AG04449 (cell line): ENCODE results near the gene PTPMT1.

Source experiments
- CTCF ChIA-PET: fragments of 350-600 bp; formaldehyde crosslinking; extraction: SDS; loops from one replicate; lab custom pipeline; 2021; ENCODE audit warnings: antibody characterized with exemption; lab: Yijun Ruan, JAX
- POLR2A ChIA-PET: fragments of 400-600, 350-600 bp; formaldehyde crosslinking; extraction: SDS; loops from one replicate; lab custom pipeline; 2020; ENCODE audit warnings: antibody characterized with exemption, inconsistent platforms; lab: Yijun Ruan, JAX
- DNase-seq: peaks from one replicate; pipeline ENCODE4 v3.0.0-alpha.2; 2010; ENCODE audit warnings: low read depth, low spot score
- H3K4me3 ChIP-seq: 2 replicates; pipeline ENCODE4 v1.5.1; 2011; ENCODE audit warnings: low read depth, mild to moderate bottlenecking, control low read depth, low read length
- TF ChIP-seq, protein P1 (sequence below): IDR thresholded peaks from one replicate; pipeline ENCODE4 v1.5.1; 2011; ENCODE audit warnings: mild to moderate bottlenecking, moderate library complexity, low read length, control low read depth, inconsistent platforms; ENCODE audit not compliant: insufficient read depth; ENCODE audit errors: missing control alignments

Gene PTPMT1

DNA sequence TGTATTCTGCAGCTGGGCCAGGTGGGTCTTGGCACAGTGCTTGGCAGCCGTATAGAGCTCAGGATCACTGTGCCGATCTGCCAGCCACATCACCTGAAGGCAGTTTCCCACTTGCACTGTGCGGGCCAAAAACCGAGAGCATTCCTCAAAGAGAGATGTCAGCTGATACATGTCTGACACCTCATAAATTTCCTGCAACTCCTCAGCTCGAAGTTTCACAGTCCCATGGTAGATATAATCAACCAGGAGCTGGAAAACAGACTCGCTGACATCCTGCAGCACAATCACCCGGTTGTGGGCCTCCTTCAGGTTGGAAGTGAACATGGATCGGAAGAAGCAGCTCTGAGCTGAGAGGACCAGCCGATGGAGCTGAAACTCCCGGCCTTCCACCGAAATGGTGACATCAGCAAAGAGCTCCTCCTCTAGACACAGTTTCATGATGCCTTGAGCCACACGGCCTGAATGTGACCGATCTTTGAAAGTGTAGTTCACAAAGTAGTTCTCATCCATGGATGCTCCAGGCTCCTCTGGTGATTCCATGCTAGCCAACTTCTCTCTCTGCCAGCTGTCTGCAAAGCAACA, 12.2 kb downstream of the PTPMT1 start:
- ChIA-PET CTCF (interaction anchor here (1.5 kb wide), 1 partner anchor 9 kb away, joined by 5 read pairs; no protein-coding TSS in a partner anchor), POLR2A (interaction anchor here (1.0 kb wide), 1 partner anchor 151 kb away, joined by 3 read pairs; the partner anchor contains the start of gene PSMC3)
- no peak for DNase-seq
- TF ChIP-seq, protein P1, sequence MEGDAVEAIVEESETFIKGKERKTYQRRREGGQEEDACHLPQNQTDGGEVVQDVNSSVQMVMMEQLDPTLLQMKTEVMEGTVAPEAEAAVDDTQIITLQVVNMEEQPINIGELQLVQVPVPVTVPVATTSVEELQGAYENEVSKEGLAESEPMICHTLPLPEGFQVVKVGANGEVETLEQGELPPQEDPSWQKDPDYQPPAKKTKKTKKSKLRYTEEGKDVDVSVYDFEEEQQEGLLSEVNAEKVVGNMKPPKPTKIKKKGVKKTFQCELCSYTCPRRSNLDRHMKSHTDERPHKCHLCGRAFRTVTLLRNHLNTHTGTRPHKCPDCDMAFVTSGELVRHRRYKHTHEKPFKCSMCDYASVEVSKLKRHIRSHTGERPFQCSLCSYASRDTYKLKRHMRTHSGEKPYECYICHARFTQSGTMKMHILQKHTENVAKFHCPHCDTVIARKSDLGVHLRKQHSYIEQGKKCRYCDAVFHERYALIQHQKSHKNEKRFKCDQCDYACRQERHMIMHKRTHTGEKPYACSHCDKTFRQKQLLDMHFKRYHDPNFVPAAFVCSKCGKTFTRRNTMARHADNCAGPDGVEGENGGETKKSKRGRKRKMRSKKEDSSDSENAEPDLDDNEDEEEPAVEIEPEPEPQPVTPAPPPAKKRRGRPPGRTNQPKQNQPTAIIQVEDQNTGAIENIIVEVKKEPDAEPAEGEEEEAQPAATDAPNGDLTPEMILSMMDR: no peak
- peak overlapping the region; percentile 95 for H3K4me3 ChIP-seq

DNA sequence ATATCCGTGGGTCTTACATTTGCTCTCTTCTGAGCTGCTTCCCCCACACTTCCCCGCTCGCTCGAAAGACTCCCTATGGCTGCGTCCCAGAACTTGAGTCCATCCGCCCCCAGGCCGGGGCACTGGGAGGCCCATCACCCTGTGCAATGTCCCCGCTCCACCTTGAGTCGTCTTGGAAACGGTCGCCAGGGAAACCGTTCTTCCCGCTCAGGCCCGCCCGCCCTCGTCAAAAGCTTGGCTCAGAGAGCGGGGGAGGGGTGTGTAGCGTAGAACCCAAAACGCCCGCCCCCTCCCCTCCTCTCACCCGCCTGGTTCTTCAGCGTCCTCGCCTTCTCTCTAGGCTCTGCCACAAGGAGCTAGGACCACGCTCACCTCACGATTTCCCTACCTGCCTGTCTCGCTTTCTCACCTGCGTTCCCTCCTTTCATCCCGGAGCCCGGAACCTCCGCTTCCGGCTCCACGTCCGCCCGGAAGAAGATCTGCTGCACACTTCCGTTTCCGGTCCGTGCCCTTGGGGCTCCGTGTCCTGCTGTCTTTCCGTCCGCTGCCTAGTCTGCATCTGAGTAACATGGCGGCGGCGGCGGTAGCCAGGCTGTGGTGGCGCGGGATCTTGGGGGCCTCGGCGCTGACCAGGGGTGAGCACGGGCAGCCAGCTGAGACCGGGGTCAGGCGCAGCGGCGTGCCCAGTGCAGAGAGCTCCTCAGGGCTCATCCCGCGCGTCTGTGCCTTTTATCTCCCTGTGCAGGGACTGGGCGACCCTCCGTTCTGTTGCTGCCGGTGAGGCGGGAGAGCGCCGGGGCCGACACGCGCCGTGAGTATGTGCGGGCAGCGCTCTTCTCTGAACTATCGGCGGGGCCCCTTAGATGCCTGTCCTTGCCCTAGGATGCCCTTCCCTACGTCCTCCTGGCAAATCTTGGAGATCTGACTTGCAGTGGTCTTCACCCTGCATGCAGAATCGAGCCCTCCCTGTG, 13.4 kb downstream of the PTPMT1 start, which contains the start of the genes KBTBD4 and NDUFS3:
Gene KBTBD4 (minus strand): TSS at position 447 of the 971 bp plus-strand sequence. CDS start 19 bp downstream, at position 428.
Gene NDUFS3 (plus strand): TSS at position 551 of the 971 bp plus-strand sequence. CDS start 18 bp downstream, at position 569.
- TF ChIP-seq, protein P1: no peak
- DNase-seq: peak; percentile 38
- CTCF ChIA-PET: interaction anchor here (0.6 to 2.3 kb wide), 10 partner anchors 8 to 399 kb away, joined by 3 to 9 read pairs (median 4); no protein-coding TSS in a partner anchor
- POLR2A ChIA-PET: interaction anchor here (1.0 kb wide), 4 partner anchors 14 to 152 kb away, joined by 3 to 4 read pairs (median 4); partner anchors contain the start of genes PSMC3 and PTPMT1
- H3K4me3 ChIP-seq: peak within 1 kb of the TSS; percentile 95

DNA sequence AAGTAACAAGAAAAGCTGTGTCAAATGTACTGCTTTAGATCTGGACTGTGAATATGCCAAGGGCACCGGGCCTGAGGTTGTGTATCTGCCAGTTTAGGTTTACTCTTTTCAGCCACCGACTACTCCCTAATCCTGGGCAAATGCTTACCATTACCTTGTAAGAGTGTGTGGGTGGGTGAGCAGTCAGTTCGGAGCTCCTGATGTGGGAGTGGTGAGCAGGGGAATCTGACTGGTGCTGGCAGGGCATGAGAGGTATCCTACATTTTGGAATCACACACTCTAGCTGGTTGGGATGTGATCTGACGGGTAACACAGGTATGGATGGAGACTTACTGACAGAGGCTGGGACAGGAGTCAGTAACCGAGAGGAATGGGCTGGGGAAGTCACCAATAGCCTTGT, 18.4 kb downstream of the PTPMT1 start:
- H3K4me3 ChIP-seq: no peak overlapping the region
- CTCF ChIA-PET: no interaction called here
- no peak for DNase-seq
- POLR2A ChIA-PET: no interaction called here
- TF ChIP-seq, protein P1: no peak

DNA sequence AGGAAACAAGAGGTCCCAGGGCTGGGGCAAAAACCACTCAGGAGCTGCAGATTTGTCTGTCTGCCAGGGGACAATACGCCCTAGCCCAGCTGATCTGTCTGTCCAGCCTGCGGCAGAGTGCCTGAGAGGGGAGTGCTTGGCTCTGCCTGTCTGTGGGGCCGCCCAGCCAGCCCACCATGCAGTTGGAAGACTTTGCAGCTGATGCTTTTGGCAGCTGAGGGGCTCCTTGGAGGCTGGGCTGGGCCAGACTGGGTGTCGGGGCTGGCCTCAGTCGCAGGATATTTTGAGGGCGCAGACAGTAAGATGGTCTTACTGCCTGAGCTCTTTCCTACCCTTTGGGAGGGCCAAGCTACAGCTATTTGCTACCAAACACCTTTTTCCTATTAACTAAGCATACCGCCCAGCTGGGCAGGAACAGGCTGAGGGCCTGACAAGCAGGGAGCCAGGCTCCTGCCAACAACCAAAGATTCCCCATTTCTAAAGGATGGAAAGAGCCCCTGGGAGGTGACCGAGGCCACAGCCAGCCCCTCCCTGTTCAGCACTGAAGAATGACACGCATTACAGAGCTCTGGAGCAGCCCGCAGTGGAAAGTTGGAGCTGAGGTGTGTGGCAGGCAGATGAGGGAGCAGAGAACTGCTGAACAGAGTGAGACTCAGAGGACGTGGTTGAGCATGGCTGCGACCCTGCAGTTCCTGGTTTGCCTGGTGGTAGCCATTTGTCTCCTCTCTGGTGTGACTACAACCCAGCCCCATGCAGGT, 20.9 kb downstream of the PTPMT1 start, which contains the start of gene FAM180B:
Gene FAM180B (plus strand): TSS at position 581 of the 758 bp plus-strand sequence. CDS start 91 bp downstream, at position 672.
- ChIA-PET POLR2A (interaction anchor here (1.1 kb wide), 1 partner anchor 21 kb away, joined by 3 read pairs; no protein-coding TSS in a partner anchor), CTCF (interaction anchor here (0.9 to 1.4 kb wide), 3 partner anchors 14 to 212 kb away, joined by 3 to 6 read pairs (median 4); no protein-coding TSS in a partner anchor)
- no peak within 1 kb of the TSS for H3K4me3 ChIP-seq
- TF ChIP-seq, protein P1: no peak
- DNase-seq: no peak

DNA sequence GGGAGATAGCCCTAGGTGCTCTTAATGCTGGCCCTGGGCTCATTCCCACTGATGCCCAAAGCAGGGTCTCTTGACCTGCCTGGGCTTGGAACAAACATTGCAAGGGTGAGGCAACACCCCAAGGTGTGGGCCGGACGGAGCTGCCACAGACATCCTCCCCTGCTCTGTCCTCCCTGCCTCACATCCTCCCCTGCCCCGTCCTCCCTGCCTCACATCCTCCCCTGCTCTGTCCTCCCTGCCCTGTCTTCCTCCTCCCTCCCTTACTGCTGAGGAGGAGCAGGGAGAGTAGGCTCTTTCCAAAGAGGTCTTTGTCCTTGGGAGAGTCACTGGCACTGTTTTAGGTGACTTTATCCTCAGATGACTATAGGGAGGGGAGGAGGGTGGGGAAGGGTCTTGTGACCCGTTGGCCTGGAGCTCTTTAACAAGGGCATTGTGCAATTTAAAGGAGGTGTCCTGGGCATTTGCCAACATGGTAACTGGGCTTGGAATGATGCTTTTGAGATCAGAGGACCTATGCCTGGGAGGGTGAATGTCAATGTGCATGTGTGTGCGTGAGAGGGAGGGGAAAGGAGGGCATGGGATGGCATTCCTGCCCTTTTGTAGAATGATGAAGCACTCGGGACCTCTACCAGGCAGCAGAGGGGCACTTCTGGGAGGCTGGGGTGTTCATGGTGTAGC, 21.8 kb downstream of the PTPMT1 start:
- CTCF ChIA-PET: no interaction called here
- no peak overlapping the region for H3K4me3 ChIP-seq
- no peak for DNase-seq
- POLR2A ChIA-PET: interaction anchor here (1.1 kb wide), 1 partner anchor 20 kb away, joined by 3 read pairs; no protein-coding TSS in a partner anchor
- TF ChIP-seq, protein P1: no peak
